Aorta (tissue), 5 donors: ENCODE data around the gene SLC6A9. TPM values are rescaled to one million over a fixed set of nuclear protein-coding genes. Genes with fewer than 3 reads are reported as not detected.
A peak's percentile ranks its signal among the peaks of the same experiment; 100 is the strongest.

Experiments used
- ATAC-seq: fragments of 200-7000 bp; cut with Tn5 transposase; one replicate; pipeline ENCODE4 v1.9.1; 2022; ENCODE audit warnings: moderate library complexity; ENCODE audit not compliant: low FRiP score
- DNase-seq, 2 donors: peaks; one replicate each; pipeline ENCODE4 v3.0.0-alpha.2; 2020
- H3K27ac ChIP-seq, 2 donors: one replicate each; pipeline ENCODE4 v1.5.1; 2013; ENCODE audit warnings: low read length in 2 of 2, mild to moderate bottlenecking in 2 of 2, moderate library complexity in 2 of 2, control low read depth in 1 of 2, inconsistent platforms in 1 of 2, low read depth in 1 of 2
- H3K27me3 ChIP-seq, 2 donors: one replicate each; pipeline ENCODE4 v1.6.1; 2013; ENCODE audit warnings: control low read depth in 1 of 2, low read length in 1 of 2, mild to moderate bottlenecking in 1 of 2, moderate library complexity in 1 of 2; ENCODE audit not compliant: insufficient read depth in 2 of 2, control insufficient read depth in 1 of 2
- H3K36me3 ChIP-seq, 2 donors: one replicate each; pipeline ENCODE4 v1.6.1; 2013; ENCODE audit warnings: control low read depth in 1 of 2, low read length in 1 of 2, mild to moderate bottlenecking in 1 of 2; ENCODE audit not compliant: insufficient read depth in 2 of 2, control insufficient read depth in 1 of 2
- H3K4me1 ChIP-seq, 2 donors: one replicate each; pipeline ENCODE4 v1.6.1; 2013; ENCODE audit warnings: low read length in 2 of 2, control low read depth in 1 of 2, mild to moderate bottlenecking in 1 of 2, moderate library complexity in 1 of 2; ENCODE audit not compliant: insufficient read depth in 2 of 2, control insufficient read depth in 1 of 2
- H3K4me3 ChIP-seq, 2 donors: one replicate each; pipeline ENCODE4 v1.5.1; 2013; ENCODE audit warnings: low read length in 2 of 2, control low read depth in 1 of 2, mild to moderate bottlenecking in 1 of 2
- H3K9me3 ChIP-seq: one replicate; pipeline ENCODE4 v1.6.1; 2013; ENCODE audit warnings: mild to moderate bottlenecking, low read length; ENCODE audit not compliant: control insufficient read depth
- WGBS, 2 donors: extraction: QIAGEN DNeasy Blood & Tissue Kit; methylation state at CpG; one replicate each; pipeline ENCODE4 v1.1.7; 2013; 5-methylcytosine and 5-hydroxymethylcytosine counted together
- intact Hi-C, 2 donors: fragments of 100-400 bp; cut with DNase I; formaldehyde crosslinking; loops; one replicate each; pipeline versions ENCODE4 v1.14.2 to v1.15.0; 2022
- polyA plus RNA-seq, 2 donors: library from polyadenylated mRNA; stranded (reverse); fragments of 200-250 nt; gene quantifications; one replicate each; pipeline ENCODE4 v1.2.3, GENCODE V29; 2013
- total RNA-seq, 2 donors: library from RNA; stranded (reverse); fragmentation: NEBNext Ultra II Directional; extraction: Animal tissue kit (Norgen Biotek cat#: 25700); gene quantifications; one replicate each; pipeline ENCODE4 v1.2.1, GENCODE V29; 2021
- donor health status: healthy with polysubstance abuse.
- donor health status: Bipolar disorder and iron deficiency.
- donor health status: DM: no; HTN: no; CAD: no.
- donor health status: DM: no; HTN: no; CAD: no.
- donor health status: DM: yes; HTN: yes; CAD: no.

The SLC6A9 gene
- total and polyA plus RNA-seq, 4 donors, result 1.3 to 18.9 (median 6.5) TPM

DNA sequence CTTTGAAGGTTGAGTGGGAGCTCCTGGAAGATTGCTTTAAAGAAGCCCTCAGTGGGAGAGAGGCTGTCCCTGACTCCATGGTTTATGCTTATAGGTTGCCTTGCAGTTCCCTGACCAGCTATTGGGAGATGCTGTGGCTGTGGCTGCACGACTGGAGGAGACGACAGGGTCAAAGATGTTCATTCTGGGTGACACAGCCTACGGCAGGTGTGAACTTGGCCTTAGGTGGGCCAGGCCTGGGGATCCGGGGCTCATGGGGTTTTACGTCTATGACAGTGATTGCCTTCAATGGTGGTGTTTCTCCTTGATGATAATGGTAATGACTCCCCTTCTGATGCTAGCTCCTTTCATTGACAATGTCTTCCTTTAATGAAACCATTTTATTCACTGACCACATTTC, 60.8 kb downstream of the SLC6A9 start:
- Histone ChIP-seq H3K27me3 (no peaks in the 10 kb centered on the region), H3K27ac (no peak overlapping the region), H3K9me3 (no peaks in the 10 kb centered on the region), H3K4me1 (no peaks in the 10 kb centered on the region), H3K4me3 (peak overlapping the region; percentile 55 to 60), H3K36me3 (no peaks in the 10 kb centered on the region)
- ATAC-seq (no peak), DNase-seq (no peak)
- intact Hi-C loops, result no loop called here
- 47 to 56% methylated on average over 5 of the region's 5 CpGs for WGBS, 2 donors

DNA sequence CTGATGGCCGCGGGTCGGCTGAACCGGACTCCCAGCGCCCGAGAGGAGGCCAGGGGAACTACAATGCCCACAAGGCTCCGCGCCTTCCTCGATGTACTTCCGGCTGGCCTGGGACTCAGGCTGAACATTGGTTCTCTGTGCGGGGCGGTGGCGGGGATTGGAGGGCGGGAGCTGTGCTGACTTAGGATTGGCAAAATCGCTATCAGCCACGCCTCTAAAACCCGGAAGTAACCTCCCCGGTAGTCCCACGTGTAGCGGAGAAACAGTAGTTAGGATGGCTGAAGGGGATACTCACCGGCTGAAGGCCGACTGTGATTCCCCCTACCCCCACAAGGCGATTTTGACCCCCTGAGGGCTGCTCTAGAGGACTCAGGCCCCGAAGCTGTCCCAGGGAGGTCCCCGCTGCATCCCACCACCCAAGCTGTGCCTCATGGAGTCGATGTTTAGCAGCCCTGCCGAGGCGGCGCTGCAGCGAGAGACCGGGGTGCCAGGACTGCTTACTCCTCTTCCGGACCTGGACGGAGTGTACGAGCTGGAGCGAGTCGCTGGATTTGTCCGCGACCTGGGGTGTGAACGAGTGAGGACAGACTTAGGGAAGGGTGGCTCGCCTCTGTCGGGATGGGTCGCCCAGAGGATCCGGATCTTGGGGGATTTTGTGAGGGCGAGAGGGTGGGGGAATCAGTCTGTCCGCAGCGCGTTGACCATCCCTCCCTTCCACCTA, 61.4 kb downstream of the SLC6A9 start, which contains the start of gene DPH2:
DPH2 (plus strand) TSS at position 265 of the 721 bp plus-strand sequence; CDS start at position 431, 166 bp downstream.
- Histone ChIP-seq H3K36me3 (no peaks in the 10 kb centered on the region), H3K9me3 (no peaks in the 10 kb centered on the region), H3K4me3 (peak within 1 kb of the TSS; percentile 55 to 60), H3K27me3 (no peaks in the 10 kb centered on the region), H3K4me1 (no peaks in the 10 kb centered on the region), H3K27ac (no peak within 1 kb of the TSS)
- peak; percentile 99 for DNase-seq
- intact Hi-C loops, result loop anchor here in 1 of 2 donors (1.0 kb wide), 1 partner anchor 24 kb away; the partner anchor contains the start of gene IPO13
- ATAC-seq, result peak; percentile 95
- 0 to 1% methylated on average over 46 to 47 of the region's 47 CpGs for WGBS, 2 donors

DNA sequence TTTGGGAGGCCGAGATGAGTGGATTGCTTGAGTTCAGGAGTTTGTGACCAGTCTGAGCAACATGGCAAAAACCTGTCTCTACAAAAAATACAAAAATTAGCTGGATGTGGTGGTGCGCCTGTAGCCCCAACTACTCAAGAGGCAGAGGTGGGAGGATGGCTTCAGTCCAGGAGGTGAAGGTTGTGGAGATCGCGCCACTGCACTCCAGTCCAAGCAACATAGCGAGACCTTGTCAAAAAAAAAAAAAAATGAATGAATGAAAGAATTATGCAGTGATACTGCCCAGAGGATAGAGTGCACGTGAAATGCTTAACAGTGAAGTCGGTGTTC, 61.9 kb downstream of the SLC6A9 start:
- ATAC-seq (no peak), DNase-seq (no peak)
- H3K9me3 ChIP-seq, result no peaks in the 10 kb centered on the region
- H3K27me3 ChIP-seq, result no peaks in the 10 kb centered on the region
- H3K4me1 ChIP-seq, result no peaks in the 10 kb centered on the region
- no peak overlapping the region for H3K27ac ChIP-seq
- WGBS, 2 donors, result 49 to 52% methylated on average over 7 of the region's 7 CpGs
- H3K36me3 ChIP-seq, result peaks cover 0 to 2% of the 10 kb centered on the region in 2 donors
- H3K4me3 ChIP-seq, result no peak overlapping the region
- intact Hi-C loops, result loop anchor here in 1 of 2 donors (1.0 kb wide), 1 partner anchor 23 kb away; the partner anchor contains the start of gene IPO13

DNA sequence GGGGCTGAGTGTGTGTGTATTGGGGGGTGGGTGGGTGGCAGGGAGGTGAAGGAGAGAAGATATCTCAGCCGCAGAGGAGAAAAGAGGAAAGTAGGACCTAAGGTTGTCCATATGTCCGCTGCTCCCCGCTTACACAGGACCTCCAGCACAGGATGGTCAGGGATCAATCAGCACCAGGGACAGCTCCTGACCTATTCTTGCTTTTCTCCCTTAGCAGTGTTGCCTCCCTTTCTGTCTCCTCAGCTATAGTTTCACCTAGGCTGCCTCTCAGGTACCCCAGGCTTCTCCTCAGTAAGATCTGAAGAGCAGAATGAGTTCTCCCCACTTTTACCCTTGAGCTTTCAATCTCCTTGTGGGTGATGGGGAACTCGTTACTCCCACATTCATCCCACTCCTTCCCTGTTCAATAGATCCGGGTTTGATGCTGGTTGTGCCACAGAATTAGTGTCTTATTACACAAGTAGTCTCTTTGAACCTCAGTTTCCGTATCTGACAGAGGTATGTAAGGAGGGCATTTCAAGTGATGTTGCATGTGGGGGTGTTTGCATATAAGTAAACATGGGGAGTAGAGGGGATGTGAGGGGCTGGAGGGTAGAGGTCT, 62.8 kb downstream of the SLC6A9 start:
- H3K27ac ChIP-seq, result no peak overlapping the region
- no peak overlapping the region for H3K4me3 ChIP-seq
- 83 to 84% methylated on average over 6 of the region's 6 CpGs for WGBS, 2 donors
- intact Hi-C loops, result no loop called here
- DNase-seq, result no peak
- ATAC-seq, result no peak
- peaks cover 0 to 2% of the 10 kb centered on the region in 2 donors for H3K36me3 ChIP-seq
- no peaks in the 10 kb centered on the region for H3K27me3 ChIP-seq
- no peaks in the 10 kb centered on the region for H3K9me3 ChIP-seq
- H3K4me1 ChIP-seq, result no peaks in the 10 kb centered on the region

DNA sequence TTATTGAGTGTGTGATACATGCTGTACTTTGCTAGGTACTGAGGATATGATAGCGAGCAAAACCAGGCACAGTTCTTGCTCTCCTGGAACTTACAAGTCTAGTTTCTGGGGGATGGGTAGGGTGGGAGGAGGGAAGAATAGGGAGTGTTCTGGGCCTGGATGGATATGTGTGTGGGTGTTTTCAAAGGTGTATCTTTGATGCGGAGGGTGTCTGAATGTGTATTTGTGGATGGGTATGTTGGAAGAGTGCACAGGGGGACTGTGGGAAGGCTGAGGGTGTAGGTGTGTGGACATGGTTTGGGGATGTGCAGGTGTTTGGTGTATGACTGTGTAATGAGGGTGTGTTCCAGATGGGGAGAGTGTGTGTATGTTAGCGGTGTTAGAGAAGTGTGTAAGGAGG, 65.9 kb downstream of the SLC6A9 start:
- intact Hi-C loops, result no loop called here
- ATAC-seq (no peak), DNase-seq (no peak)
- Histone ChIP-seq H3K4me1 (no peaks in the 10 kb centered on the region), H3K36me3 (peaks cover 0 to 4% of the 10 kb centered on the region in 2 donors), H3K27ac (no peak overlapping the region), H3K4me3 (no peak overlapping the region), H3K9me3 (no peaks in the 10 kb centered on the region), H3K27me3 (no peaks in the 10 kb centered on the region)
- 93 to 94% methylated on average over 3 of the region's 3 CpGs for WGBS, 2 donors

DNA sequence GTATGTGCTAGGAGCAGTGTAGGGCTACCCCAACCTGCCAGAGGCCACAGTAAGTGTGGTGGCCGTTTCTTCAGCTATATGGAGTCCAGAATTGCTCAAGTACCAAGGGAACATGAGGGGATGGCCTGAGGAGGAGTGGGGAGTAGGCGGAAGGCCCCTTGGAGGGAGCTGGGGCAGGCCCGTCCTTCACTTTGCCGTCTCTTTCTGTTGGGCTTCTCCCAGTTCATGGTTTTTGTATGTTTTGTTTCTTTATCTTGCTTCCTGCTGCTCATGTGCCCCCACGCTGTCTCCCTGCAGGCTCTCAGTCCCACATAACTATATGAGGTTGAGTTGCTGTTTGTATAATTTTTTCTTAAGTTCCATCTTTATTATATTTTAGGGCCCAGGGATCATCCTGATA, 67.4 kb downstream of the SLC6A9 start:
- WGBS, 2 donors, result 52 to 59% methylated on average over 5 of the region's 5 CpGs
- H3K36me3 ChIP-seq, result peaks cover 0 to 10% of the 10 kb centered on the region in 2 donors
- no peak for ATAC-seq

DNA sequence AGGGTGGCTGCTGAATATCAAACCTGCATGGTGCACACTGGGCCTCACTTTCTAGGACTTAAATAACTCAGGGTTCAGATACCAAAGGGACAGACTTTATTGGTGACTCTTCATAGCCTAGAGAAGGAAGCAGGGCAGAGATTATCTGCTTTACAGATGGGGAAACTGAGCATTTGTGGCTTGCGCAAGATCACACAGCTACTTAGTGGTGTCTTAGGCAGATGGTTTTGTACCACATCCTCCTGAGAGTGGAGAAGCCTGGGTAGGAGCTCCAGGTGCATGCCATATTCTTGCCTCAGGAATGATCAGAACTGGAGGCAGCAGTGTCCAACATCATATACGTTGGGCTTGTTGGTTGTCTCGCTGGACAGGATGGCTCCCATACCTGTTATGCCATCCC, 68.3 kb downstream of the SLC6A9 start:
- H3K4me1 ChIP-seq, result no peaks in the 10 kb centered on the region
- H3K27ac ChIP-seq, result no peak overlapping the region
- no peaks in the 10 kb centered on the region for H3K27me3 ChIP-seq
- H3K9me3 ChIP-seq, result no peaks in the 10 kb centered on the region
- DNase-seq (no peak), ATAC-seq (no peak)
- H3K36me3 ChIP-seq, result peaks cover 0 to 14% of the 10 kb centered on the region in 2 donors
- 92 to 97% methylated on average over 3 of the region's 3 CpGs for WGBS, 2 donors
- H3K4me3 ChIP-seq, result no peak overlapping the region
- intact Hi-C loops, result no loop called here

More for the DNA sequence above, 67.4 kb downstream of the SLC6A9 start:
- H3K4me3 ChIP-seq, result no peak overlapping the region
- intact Hi-C loops, result no loop called here
- H3K4me1 ChIP-seq, result no peaks in the 10 kb centered on the region
- no peaks in the 10 kb centered on the region for H3K27me3 ChIP-seq
- H3K9me3 ChIP-seq, result no peaks in the 10 kb centered on the region
- no peak for DNase-seq
- no peak overlapping the region for H3K27ac ChIP-seq

DNA sequence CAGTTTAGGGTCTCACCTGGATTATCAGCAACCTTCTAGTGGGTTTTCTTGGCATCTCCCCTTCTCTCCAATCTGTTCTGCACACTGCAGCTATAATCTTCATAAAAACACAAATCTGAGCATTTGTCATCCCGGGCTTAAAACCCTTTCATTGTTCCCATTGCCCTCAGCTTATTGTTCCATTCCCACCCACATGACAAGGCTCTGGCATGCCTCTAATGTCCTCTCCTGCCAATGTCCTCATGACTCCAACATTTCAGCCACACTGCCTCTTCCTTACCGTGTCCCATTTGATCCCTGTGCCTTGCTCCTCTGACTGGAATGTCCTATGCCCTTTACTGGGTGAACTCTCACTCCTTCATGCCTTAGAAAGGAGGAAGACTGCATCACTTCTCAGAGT, 68.9 kb downstream of the SLC6A9 start:
- intact Hi-C loops, result no loop called here
- ATAC-seq (no peak), DNase-seq (no peak)
- H3K4me1 ChIP-seq, result no peaks in the 10 kb centered on the region
- no peaks in the 10 kb centered on the region for H3K9me3 ChIP-seq
- H3K4me3 ChIP-seq, result no peak overlapping the region
- H3K36me3 ChIP-seq, result peaks cover 0 to 21% of the 10 kb centered on the region in 2 donors
- WGBS, 2 donors, result 76 to 84% methylated on average over 2 of the region's 2 CpGs
- H3K27ac ChIP-seq, result no peak overlapping the region
- no peaks in the 10 kb centered on the region for H3K27me3 ChIP-seq

DNA sequence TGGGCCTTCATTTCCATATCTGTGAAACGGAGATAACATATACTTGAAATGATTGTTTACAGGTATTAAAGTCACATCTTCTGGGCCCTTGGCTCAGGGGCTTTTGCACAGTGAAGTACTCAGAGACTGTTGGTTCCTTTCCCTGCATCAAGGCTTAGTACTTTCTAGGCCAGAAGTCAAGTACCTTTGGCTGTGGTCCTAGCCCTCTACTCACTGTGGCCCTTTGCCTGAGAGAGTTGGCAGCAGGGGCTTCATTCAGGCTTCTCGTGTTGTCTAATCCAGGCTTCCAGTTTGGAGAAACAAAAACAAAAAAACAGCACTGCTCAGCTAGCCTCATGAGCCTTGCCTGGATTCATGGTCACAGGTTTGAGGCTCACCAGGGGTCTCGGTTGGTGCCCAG, 69.6 kb downstream of the SLC6A9 start:
- Histone ChIP-seq H3K27ac (no peak overlapping the region), H3K27me3 (no peaks in the 10 kb centered on the region), H3K4me3 (no peak overlapping the region), H3K9me3 (no peaks in the 10 kb centered on the region), H3K4me1 (no peaks in the 10 kb centered on the region), H3K36me3 (peaks cover 0 to 23% of the 10 kb centered on the region in 2 donors)
- intact Hi-C loops, result no loop called here
- no peak for ATAC-seq
- WGBS, 2 donors, result 76 to 81% methylated on average over 3 of the region's 3 CpGs
- no peak for DNase-seq
